ENCODE measurements around the gene EPO.
"Not testable (repeated sequence)": the region's sequence is repeated elsewhere in the genome, so short reads cannot be mapped to it uniquely, and the experiment has no call there.

The EPO gene

GRCh38 chr7:100744605-100745004 lies 24.3 kb downstream of the EPO start:
- H3K4me1 ChIP-seq (ENCODE audit: control insufficient read depth, insufficient read depth, low read length), result no peaks in the 10 kb centered on the region
- H3K36me3 ChIP-seq (ENCODE audit: control insufficient read depth in 2 of 2, insufficient read depth in 2 of 2, low read length in 2 of 2), result no peaks in the 10 kb centered on the region
- H3K9me3 ChIP-seq (ENCODE audit: control insufficient read depth in 2 of 2, low read length in 2 of 2), result no peaks in the 10 kb centered on the region
- no peak overlapping the region for H3K9ac ChIP-seq (ENCODE audit: low read length in 2 of 2)
- H3K27me3 ChIP-seq (ENCODE audit: control insufficient read depth in 1 of 2, insufficient read depth in 2 of 2, low read length in 2 of 2), result peaks cover 4 to 12% of the 10 kb centered on the region in 2 donors
- H3K4me3 ChIP-seq (ENCODE audit: low read length in 2 of 2), result no peak overlapping the region
- H3K27ac ChIP-seq (ENCODE audit: low read length), result no peak overlapping the region

- H3K9me3 ChIP-seq (ENCODE audit: control insufficient read depth in 2 of 2, low read length in 2 of 2), result no peaks in the 10 kb centered on the region
Measured at GRCh38 chr7:100745184-100745583, 24.9 kb downstream of the EPO start.

GRCh38 chr7:100752994-100753393 lies 32.7 kb downstream of the EPO start:
- Histone ChIP-seq H3K9ac (ENCODE audit: low read length in 2 of 2) (no peak overlapping the region), H3K36me3 (ENCODE audit: control insufficient read depth in 2 of 2, insufficient read depth in 2 of 2, low read length in 2 of 2) (no peaks in the 10 kb centered on the region)

More at GRCh38 chr7:100745184-100745583, 24.9 kb downstream of the EPO start:
- peaks cover 4 to 12% of the 10 kb centered on the region in 2 donors for H3K27me3 ChIP-seq (ENCODE audit: control insufficient read depth in 1 of 2, insufficient read depth in 2 of 2, low read length in 2 of 2)
- no peaks in the 10 kb centered on the region for H3K4me1 ChIP-seq (ENCODE audit: control insufficient read depth, insufficient read depth, low read length)
- H3K4me3 ChIP-seq (ENCODE audit: low read length in 2 of 2), result peak overlapping the region in 1 of 2 donors; percentile 40
- H3K36me3 ChIP-seq (ENCODE audit: control insufficient read depth in 2 of 2, insufficient read depth in 2 of 2, low read length in 2 of 2), result no peaks in the 10 kb centered on the region
- no peak overlapping the region for H3K9ac ChIP-seq (ENCODE audit: low read length in 2 of 2)
- no peak overlapping the region for H3K27ac ChIP-seq (ENCODE audit: low read length)

GRCh38 chr7:100753750-100754149 lies 33.5 kb downstream of the EPO start:
- no peak overlapping the region for H3K27ac ChIP-seq (ENCODE audit: low read length)
- H3K4me1 ChIP-seq (ENCODE audit: control insufficient read depth, insufficient read depth, low read length), result no peaks in the 10 kb centered on the region
- peaks cover 5 to 9% of the 10 kb centered on the region in 2 donors for H3K27me3 ChIP-seq (ENCODE audit: control insufficient read depth in 1 of 2, insufficient read depth in 2 of 2, low read length in 2 of 2)
- no peaks in the 10 kb centered on the region for H3K9me3 ChIP-seq (ENCODE audit: control insufficient read depth in 2 of 2, low read length in 2 of 2)
- no peak overlapping the region for H3K9ac ChIP-seq (ENCODE audit: low read length in 2 of 2)
- H3K4me3 ChIP-seq (ENCODE audit: low read length in 2 of 2), result no peak overlapping the region
- H3K36me3 ChIP-seq (ENCODE audit: control insufficient read depth in 2 of 2, insufficient read depth in 2 of 2, low read length in 2 of 2), result no peaks in the 10 kb centered on the region

More at GRCh38 chr7:100752994-100753393, 32.7 kb downstream of the EPO start:
- peaks cover 7 to 13% of the 10 kb centered on the region in 2 donors for H3K27me3 ChIP-seq (ENCODE audit: control insufficient read depth in 1 of 2, insufficient read depth in 2 of 2, low read length in 2 of 2)
- no peak overlapping the region for H3K27ac ChIP-seq (ENCODE audit: low read length)
- H3K4me3 ChIP-seq (ENCODE audit: low read length in 2 of 2), result no peak overlapping the region
- no peaks in the 10 kb centered on the region for H3K9me3 ChIP-seq (ENCODE audit: control insufficient read depth in 2 of 2, low read length in 2 of 2)
- H3K4me1 ChIP-seq (ENCODE audit: control insufficient read depth, insufficient read depth, low read length), result no peaks in the 10 kb centered on the region

- H3K4me3 ChIP-seq (ENCODE audit: low read length in 2 of 2), result no peak overlapping the region
- H3K27ac ChIP-seq (ENCODE audit: low read length), result no peak overlapping the region
- H3K4me1 ChIP-seq (ENCODE audit: control insufficient read depth, insufficient read depth, low read length), result no peaks in the 10 kb centered on the region
- H3K9me3 ChIP-seq (ENCODE audit: control insufficient read depth in 2 of 2, low read length in 2 of 2), result no peaks in the 10 kb centered on the region
- H3K36me3 ChIP-seq (ENCODE audit: control insufficient read depth in 2 of 2, insufficient read depth in 2 of 2, low read length in 2 of 2), result no peaks in the 10 kb centered on the region
- H3K27me3 ChIP-seq (ENCODE audit: control insufficient read depth in 1 of 2, insufficient read depth in 2 of 2, low read length in 2 of 2), result peaks cover 0 to 9% of the 10 kb centered on the region in 2 donors
- no peak overlapping the region for H3K9ac ChIP-seq (ENCODE audit: low read length in 2 of 2)
Measured at GRCh38 chr7:100759357-100760171, 39.3 kb downstream of the EPO start.

GRCh38 chr7:100762841-100763240 lies 42.6 kb downstream of the EPO start:
- not testable (repeated sequence) for H3K4me1 ChIP-seq (ENCODE audit: control insufficient read depth, insufficient read depth, low read length); H3K9ac ChIP-seq (ENCODE audit: low read length in 2 of 2); H3K9me3 ChIP-seq (ENCODE audit: control insufficient read depth in 2 of 2, low read length in 2 of 2); H3K27me3 ChIP-seq (ENCODE audit: control insufficient read depth in 1 of 2, insufficient read depth in 2 of 2, low read length in 2 of 2); H3K36me3 ChIP-seq (ENCODE audit: control insufficient read depth in 2 of 2, insufficient read depth in 2 of 2, low read length in 2 of 2); H3K27ac ChIP-seq (ENCODE audit: low read length); H3K4me3 ChIP-seq (ENCODE audit: low read length in 2 of 2)

- H3K4me1 ChIP-seq (ENCODE audit: control insufficient read depth, insufficient read depth, low read length), result no peaks in the 10 kb centered on the region
- no peak overlapping the region for H3K27ac ChIP-seq (ENCODE audit: low read length)
- peaks cover 0 to 6% of the 10 kb centered on the region in 2 donors for H3K27me3 ChIP-seq (ENCODE audit: control insufficient read depth in 1 of 2, insufficient read depth in 2 of 2, low read length in 2 of 2)
Measured at GRCh38 chr7:100763556-100764140, 43.4 kb downstream of the EPO start.

GRCh38 chr7:100764841-100765240 lies 44.6 kb downstream of the EPO start:
- Histone ChIP-seq H3K36me3 (ENCODE audit: control insufficient read depth in 2 of 2, insufficient read depth in 2 of 2, low read length in 2 of 2) (no peaks in the 10 kb centered on the region), H3K4me3 (ENCODE audit: low read length in 2 of 2) (no peak overlapping the region), H3K4me1 (ENCODE audit: control insufficient read depth, insufficient read depth, low read length) (no peaks in the 10 kb centered on the region), H3K27me3 (ENCODE audit: control insufficient read depth in 1 of 2, insufficient read depth in 2 of 2, low read length in 2 of 2) (peaks cover 0 to 4% of the 10 kb centered on the region in 2 donors), H3K9me3 (ENCODE audit: control insufficient read depth in 2 of 2, low read length in 2 of 2) (no peaks in the 10 kb centered on the region), H3K27ac (ENCODE audit: low read length) (no peak overlapping the region), H3K9ac (ENCODE audit: low read length in 2 of 2) (no peak overlapping the region)

More at GRCh38 chr7:100763556-100764140, 43.4 kb downstream of the EPO start:
- Histone ChIP-seq H3K36me3 (ENCODE audit: control insufficient read depth in 2 of 2, insufficient read depth in 2 of 2, low read length in 2 of 2) (no peaks in the 10 kb centered on the region), H3K9me3 (ENCODE audit: control insufficient read depth in 2 of 2, low read length in 2 of 2) (no peaks in the 10 kb centered on the region), H3K9ac (ENCODE audit: low read length in 2 of 2) (no peak overlapping the region), H3K4me3 (ENCODE audit: low read length in 2 of 2) (no peak overlapping the region)

- H3K9me3 ChIP-seq (ENCODE audit: control insufficient read depth in 2 of 2, low read length in 2 of 2), result no peaks in the 10 kb centered on the region
- no peaks in the 10 kb centered on the region for H3K36me3 ChIP-seq (ENCODE audit: control insufficient read depth in 2 of 2, insufficient read depth in 2 of 2, low read length in 2 of 2)
- H3K4me3 ChIP-seq (ENCODE audit: low read length in 2 of 2), result no peak overlapping the region
- no peak overlapping the region for H3K9ac ChIP-seq (ENCODE audit: low read length in 2 of 2)
- no peaks in the 10 kb centered on the region for H3K4me1 ChIP-seq (ENCODE audit: control insufficient read depth, insufficient read depth, low read length)
- no peak overlapping the region for H3K27ac ChIP-seq (ENCODE audit: low read length)
- peaks cover 0 to 2% of the 10 kb centered on the region in 2 donors for H3K27me3 ChIP-seq (ENCODE audit: control insufficient read depth in 1 of 2, insufficient read depth in 2 of 2, low read length in 2 of 2)
Measured at GRCh38 chr7:100765250-100765649, 45.0 kb downstream of the EPO start.

GRCh38 chr7:100768784-100769183 lies 48.5 kb downstream of the EPO start:
- no peaks in the 10 kb centered on the region for H3K36me3 ChIP-seq (ENCODE audit: control insufficient read depth in 2 of 2, insufficient read depth in 2 of 2, low read length in 2 of 2)
- H3K9me3 ChIP-seq (ENCODE audit: control insufficient read depth in 2 of 2, low read length in 2 of 2), result no peaks in the 10 kb centered on the region
- H3K27me3 ChIP-seq (ENCODE audit: control insufficient read depth in 1 of 2, insufficient read depth in 2 of 2, low read length in 2 of 2), result peaks cover 0 to 1% of the 10 kb centered on the region in 2 donors
- no peak overlapping the region for H3K27ac ChIP-seq (ENCODE audit: low read length)
- H3K4me1 ChIP-seq (ENCODE audit: control insufficient read depth, insufficient read depth, low read length), result no peaks in the 10 kb centered on the region
- H3K9ac ChIP-seq (ENCODE audit: low read length in 2 of 2), result no peak overlapping the region
- H3K4me3 ChIP-seq (ENCODE audit: low read length in 2 of 2), result no peak overlapping the region

All from stomach smooth muscle (tissue), 2 donors.